ENCODE measurements around the gene NDUFAF8.

DNA sequence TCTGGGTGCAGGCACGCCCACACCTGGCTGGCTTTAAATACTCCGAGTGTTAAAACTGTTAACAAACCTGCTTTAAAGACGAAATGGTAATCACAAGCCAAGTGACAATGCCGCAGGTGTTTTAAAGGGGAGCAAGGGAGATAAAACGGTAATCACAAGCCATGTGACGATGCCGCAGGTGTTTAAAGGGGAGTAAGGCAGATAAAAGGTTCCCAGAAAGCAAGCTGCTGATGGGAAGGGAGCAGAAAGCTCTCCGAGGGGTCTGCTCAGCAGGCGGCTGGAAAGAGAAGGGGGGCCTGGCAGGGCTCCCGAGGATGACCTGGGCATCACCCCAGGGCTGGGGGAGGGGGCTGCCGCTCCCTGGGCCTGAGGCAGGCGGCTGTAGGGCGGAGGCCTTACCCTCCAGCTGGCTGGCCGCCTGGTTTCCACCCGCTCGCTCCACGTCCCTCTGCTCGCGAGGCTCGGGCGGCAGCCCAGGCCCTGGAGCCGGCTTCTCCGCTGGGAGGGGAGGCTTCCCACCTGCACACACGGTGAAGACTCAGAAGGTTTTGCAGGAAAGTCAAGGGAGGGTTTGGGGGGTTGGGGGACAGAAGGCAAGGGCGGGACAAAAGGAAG is 12.1 kb downstream of the NDUFAF8 start:
- TF ChIP-seq, protein P1, sequence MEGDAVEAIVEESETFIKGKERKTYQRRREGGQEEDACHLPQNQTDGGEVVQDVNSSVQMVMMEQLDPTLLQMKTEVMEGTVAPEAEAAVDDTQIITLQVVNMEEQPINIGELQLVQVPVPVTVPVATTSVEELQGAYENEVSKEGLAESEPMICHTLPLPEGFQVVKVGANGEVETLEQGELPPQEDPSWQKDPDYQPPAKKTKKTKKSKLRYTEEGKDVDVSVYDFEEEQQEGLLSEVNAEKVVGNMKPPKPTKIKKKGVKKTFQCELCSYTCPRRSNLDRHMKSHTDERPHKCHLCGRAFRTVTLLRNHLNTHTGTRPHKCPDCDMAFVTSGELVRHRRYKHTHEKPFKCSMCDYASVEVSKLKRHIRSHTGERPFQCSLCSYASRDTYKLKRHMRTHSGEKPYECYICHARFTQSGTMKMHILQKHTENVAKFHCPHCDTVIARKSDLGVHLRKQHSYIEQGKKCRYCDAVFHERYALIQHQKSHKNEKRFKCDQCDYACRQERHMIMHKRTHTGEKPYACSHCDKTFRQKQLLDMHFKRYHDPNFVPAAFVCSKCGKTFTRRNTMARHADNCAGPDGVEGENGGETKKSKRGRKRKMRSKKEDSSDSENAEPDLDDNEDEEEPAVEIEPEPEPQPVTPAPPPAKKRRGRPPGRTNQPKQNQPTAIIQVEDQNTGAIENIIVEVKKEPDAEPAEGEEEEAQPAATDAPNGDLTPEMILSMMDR (IDR thresholded peaks at IDR 0.05 in 2 of 3, conservative IDR thresholded peaks at IDR 0.05 in 1 of 3; ENCODE audit: control insufficient read depth in 2 of 3, extremely low read depth in 1 of 3, insufficient read depth in 1 of 3, low read depth in 3 of 3, low read length in 3 of 3): no peak
- no peak for TF ChIP-seq POLR2AphosphoS5 (IDR thresholded peaks at IDR 0.05; ENCODE audit: low read length)
- TF ChIP-seq, protein P2, sequence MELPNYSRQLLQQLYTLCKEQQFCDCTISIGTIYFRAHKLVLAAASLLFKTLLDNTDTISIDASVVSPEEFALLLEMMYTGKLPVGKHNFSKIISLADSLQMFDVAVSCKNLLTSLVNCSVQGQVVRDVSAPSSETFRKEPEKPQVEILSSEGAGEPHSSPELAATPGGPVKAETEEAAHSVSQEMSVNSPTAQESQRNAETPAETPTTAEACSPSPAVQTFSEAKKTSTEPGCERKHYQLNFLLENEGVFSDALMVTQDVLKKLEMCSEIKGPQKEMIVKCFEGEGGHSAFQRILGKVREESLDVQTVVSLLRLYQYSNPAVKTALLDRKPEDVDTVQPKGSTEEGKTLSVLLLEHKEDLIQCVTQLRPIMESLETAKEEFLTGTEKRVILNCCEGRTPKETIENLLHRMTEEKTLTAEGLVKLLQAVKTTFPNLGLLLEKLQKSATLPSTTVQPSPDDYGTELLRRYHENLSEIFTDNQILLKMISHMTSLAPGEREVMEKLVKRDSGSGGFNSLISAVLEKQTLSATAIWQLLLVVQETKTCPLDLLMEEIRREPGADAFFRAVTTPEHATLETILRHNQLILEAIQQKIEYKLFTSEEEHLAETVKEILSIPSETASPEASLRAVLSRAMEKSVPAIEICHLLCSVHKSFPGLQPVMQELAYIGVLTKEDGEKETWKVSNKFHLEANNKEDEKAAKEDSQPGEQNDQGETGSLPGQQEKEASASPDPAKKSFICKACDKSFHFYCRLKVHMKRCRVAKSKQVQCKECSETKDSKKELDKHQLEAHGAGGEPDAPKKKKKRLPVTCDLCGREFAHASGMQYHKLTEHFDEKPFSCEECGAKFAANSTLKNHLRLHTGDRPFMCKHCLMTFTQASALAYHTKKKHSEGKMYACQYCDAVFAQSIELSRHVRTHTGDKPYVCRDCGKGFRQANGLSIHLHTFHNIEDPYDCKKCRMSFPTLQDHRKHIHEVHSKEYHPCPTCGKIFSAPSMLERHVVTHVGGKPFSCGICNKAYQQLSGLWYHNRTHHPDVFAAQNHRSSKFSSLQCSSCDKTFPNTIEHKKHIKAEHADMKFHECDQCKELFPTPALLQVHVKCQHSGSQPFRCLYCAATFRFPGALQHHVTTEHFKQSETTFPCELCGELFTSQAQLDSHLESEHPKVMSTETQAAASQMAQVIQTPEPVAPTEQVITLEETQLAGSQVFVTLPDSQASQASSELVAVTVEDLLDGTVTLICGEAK (IDR thresholded peaks at IDR 0.05; ENCODE audit: borderline replicate concordance): no peak
- TF ChIP-seq, protein P3, sequence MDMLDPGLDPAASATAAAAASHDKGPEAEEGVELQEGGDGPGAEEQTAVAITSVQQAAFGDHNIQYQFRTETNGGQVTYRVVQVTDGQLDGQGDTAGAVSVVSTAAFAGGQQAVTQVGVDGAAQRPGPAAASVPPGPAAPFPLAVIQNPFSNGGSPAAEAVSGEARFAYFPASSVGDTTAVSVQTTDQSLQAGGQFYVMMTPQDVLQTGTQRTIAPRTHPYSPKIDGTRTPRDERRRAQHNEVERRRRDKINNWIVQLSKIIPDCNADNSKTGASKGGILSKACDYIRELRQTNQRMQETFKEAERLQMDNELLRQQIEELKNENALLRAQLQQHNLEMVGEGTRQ (IDR thresholded peaks at IDR 0.05; ENCODE audit: borderline replicate concordance, low read depth, low read length): no peak
- TF ChIP-seq, protein P4, sequence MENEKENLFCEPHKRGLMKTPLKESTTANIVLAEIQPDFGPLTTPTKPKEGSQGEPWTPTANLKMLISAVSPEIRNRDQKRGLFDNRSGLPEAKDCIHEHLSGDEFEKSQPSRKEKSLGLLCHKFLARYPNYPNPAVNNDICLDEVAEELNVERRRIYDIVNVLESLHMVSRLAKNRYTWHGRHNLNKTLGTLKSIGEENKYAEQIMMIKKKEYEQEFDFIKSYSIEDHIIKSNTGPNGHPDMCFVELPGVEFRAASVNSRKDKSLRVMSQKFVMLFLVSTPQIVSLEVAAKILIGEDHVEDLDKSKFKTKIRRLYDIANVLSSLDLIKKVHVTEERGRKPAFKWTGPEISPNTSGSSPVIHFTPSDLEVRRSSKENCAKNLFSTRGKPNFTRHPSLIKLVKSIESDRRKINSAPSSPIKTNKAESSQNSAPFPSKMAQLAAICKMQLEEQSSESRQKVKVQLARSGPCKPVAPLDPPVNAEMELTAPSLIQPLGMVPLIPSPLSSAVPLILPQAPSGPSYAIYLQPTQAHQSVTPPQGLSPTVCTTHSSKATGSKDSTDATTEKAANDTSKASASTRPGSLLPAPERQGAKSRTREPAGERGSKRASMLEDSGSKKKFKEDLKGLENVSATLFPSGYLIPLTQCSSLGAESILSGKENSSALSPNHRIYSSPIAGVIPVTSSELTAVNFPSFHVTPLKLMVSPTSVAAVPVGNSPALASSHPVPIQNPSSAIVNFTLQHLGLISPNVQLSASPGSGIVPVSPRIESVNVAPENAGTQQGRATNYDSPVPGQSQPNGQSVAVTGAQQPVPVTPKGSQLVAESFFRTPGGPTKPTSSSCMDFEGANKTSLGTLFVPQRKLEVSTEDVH (IDR thresholded peaks at IDR 0.05; ENCODE audit: low read depth, partially characterized antibody): no peak
- TF ChIP-seq, protein P5, sequence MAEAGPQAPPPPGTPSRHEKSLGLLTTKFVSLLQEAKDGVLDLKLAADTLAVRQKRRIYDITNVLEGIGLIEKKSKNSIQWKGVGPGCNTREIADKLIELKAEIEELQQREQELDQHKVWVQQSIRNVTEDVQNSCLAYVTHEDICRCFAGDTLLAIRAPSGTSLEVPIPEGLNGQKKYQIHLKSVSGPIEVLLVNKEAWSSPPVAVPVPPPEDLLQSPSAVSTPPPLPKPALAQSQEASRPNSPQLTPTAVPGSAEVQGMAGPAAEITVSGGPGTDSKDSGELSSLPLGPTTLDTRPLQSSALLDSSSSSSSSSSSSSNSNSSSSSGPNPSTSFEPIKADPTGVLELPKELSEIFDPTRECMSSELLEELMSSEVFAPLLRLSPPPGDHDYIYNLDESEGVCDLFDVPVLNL (IDR thresholded peaks at IDR 0.05; ENCODE audit: low read depth, low read length): no peak
- TF ChIP-seq POLR2A (IDR thresholded peaks at IDR 0.05; ENCODE audit: low read depth, low read length): no peak
- TF ChIP-seq KLF5 (IDR thresholded peaks at IDR 0.05; ENCODE audit: partially characterized antibody): no peak

All from GM12878 (cell line).